Measurements from ENCODE around the gene AKIP1.

AKIP1 gene

GRCh38 chr11:8961401-8961800, 50.4 kb downstream of the AKIP1 start:
- no peak for DNase-seq (ENCODE audit: low spot score)

GRCh38 chr11:8962841-8963240, 51.9 kb downstream of the AKIP1 start:
- no peak for DNase-seq (ENCODE audit: low spot score)

- peak; percentile 55 for DNase-seq (ENCODE audit: low spot score)
Observed at GRCh38 chr11:8963569-8964323, 52.8 kb downstream of the AKIP1 start.

- DNase-seq (ENCODE audit: low spot score), result peak; percentile 91
Observed at GRCh38 chr11:8964324-8965320, 53.6 kb downstream of the AKIP1 start, which contains the start of gene TMEM9B. Gene TMEM9B, minus strand, starts transcription at chr11:8964442. Its CDS starts 129 bp downstream, at chr11:8964313.

DNA sequence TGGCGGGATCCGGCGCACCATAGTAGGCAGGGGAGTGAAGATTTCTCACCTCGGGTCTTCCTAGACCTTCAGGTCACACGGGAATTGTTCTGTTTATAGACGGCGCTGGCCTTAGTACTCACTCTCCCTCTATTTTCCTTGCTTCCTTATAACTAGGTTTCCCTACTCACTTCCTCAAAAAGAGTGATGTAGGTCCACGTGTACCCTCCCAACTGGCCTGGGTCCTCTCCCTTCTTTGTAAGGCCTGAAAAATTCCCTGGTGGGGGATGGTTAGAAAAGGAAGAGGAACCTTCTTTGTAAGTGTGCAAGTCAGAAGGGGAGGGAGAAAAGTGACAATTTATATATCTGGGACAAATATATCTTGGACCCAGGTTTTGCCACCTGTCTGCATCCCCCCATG, 56.2 kb downstream of the AKIP1 start:
- no peak for DNase-seq (ENCODE audit: low spot score)

All from hepatic stellate cell (primary cell).